ENCODE measurements around the gene SLC7A5. TPM values are rescaled to one million over a fixed set of nuclear protein-coding genes. Genes with fewer than 3 reads are reported as not detected.
"Not testable (repeated sequence)": the region's sequence is repeated elsewhere in the genome, so short reads cannot be mapped to it uniquely, and the experiment has no call there.

The SLC7A5 gene
- total RNA-seq, 2 donors from 2014 or later = 3.3 to 232 TPM

DNA sequence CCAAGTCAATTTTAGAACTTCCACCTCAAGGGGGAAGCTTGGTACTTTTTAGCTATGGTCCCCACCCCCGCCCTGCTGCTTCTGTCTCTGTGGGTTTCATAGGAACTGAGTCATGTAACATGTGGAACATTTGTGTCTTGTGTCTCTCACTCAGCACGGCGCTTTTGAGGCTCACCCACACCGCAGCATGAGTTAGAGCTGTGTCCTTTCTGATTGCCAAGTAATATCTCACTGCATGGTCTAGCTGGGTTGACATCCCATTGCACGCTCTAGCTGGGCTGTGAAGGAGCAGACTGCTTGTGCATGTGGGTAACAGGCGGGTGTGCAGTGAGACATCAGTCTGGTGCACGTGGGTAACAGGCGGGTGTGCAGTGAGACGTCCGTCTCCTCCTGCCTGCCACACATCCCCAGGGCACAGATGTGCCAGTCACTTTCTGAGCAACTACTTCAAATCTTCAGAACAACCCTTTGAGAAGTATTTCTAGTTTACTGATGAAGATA is 26.4 kb upstream of the SLC7A5 start:
- intact Hi-C loops (cut with DNase I) = no loop called here
- H3K27ac ChIP-seq = no peak overlapping the region
- no peak for DNase-seq (ENCODE audit: low spot score)

DNA sequence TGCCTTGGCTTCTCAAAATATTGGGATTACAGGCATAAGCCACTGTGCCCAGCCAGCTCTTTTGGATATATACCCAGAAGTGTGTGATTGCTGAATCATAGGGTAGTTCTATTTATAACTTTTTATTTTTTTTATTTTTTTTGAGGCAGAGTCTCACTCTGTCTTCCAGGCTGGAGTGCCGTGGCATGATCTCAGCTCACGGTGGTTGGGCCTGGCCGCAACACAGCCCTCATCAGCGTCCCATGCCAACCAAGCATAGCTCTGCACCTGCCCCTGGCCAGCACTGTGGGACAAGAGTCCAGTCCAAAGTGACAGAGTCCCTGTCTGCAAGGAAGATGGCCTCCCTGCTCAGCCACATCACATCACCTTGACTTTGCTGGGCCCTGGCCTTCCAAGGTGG is 24.7 kb upstream of the SLC7A5 start:
- H3K27me3 ChIP-seq (replicated peaks; ENCODE audit: insufficient read depth); H3K9me3 ChIP-seq; H3K27ac ChIP-seq; DNase-seq (ENCODE audit: low spot score); H3K4me3 ChIP-seq; H3K36me3 ChIP-seq; intact Hi-C loops (cut with DNase I); H3K4me1 ChIP-seq (replicated peaks): not testable (repeated sequence)
- WGBS = 49% methylated on average over 4 of the region's 4 CpGs

More for the DNA sequence above, 26.4 kb upstream of the SLC7A5 start:
- no peaks in the 10 kb centered on the region for H3K4me1 ChIP-seq (replicated peaks)
- TF ChIP-seq POLR2AphosphoS5 (IDR thresholded peaks at IDR 0.05) = no peak
- TF ChIP-seq POLR2A (IDR thresholded peaks at IDR 0.05) = no peak
- TF ChIP-seq, protein P1, sequence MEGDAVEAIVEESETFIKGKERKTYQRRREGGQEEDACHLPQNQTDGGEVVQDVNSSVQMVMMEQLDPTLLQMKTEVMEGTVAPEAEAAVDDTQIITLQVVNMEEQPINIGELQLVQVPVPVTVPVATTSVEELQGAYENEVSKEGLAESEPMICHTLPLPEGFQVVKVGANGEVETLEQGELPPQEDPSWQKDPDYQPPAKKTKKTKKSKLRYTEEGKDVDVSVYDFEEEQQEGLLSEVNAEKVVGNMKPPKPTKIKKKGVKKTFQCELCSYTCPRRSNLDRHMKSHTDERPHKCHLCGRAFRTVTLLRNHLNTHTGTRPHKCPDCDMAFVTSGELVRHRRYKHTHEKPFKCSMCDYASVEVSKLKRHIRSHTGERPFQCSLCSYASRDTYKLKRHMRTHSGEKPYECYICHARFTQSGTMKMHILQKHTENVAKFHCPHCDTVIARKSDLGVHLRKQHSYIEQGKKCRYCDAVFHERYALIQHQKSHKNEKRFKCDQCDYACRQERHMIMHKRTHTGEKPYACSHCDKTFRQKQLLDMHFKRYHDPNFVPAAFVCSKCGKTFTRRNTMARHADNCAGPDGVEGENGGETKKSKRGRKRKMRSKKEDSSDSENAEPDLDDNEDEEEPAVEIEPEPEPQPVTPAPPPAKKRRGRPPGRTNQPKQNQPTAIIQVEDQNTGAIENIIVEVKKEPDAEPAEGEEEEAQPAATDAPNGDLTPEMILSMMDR (IDR thresholded peaks at IDR 0.05) = no peak
- 88% methylated on average over 10 of the region's 10 CpGs for WGBS
- no peak overlapping the region for H3K4me3 ChIP-seq
- no peaks in the 10 kb centered on the region for H3K27me3 ChIP-seq (replicated peaks; ENCODE audit: insufficient read depth)
- H3K36me3 ChIP-seq = no peaks in the 10 kb centered on the region
- no peaks in the 10 kb centered on the region for H3K9me3 ChIP-seq

DNA sequence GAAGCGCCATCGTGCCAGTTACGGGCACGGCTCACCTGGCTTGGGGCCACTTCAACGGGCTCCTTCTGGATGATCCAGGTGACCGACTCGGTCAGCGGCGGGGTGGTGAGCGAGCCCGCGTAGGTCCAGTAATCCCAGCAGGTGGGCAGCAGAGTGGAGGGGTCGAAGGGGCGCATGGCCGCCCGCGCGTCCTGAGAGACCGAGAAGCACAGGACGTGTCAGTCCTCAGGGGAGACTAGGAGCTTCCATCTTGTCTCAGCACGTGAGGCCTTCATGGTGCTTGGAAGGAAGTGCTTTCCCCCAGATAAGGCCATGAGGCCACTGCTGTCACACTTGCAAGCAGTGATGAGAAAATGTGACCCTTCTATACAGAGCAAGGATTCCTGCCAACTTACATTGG is 22.5 kb upstream of the SLC7A5 start:
- intact Hi-C loops (cut with DNase I) = no loop called here

DNA sequence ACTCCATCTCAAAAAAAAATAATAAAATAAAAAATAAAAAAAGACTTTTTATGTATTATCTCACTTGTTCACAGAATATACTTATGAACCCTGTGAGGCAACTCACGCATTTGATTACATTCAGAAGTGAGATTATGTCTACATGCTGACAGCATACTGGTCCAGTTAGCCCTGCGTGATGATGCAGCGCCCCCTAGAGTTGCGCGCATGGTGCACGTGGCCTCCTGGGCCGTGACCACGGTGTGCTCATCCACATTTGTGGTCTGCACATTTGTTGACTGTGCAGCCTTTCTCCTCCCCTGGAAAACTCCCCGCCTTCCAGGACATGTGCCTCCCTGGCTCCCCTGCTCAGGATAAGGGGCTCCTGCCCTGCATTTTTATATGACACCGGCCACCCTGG is 20.5 kb upstream of the SLC7A5 start:
- H3K9me3 ChIP-seq; H3K4me3 ChIP-seq; DNase-seq (ENCODE audit: low spot score); H3K4me1 ChIP-seq (replicated peaks); H3K27ac ChIP-seq; H3K36me3 ChIP-seq; H3K27me3 ChIP-seq (replicated peaks; ENCODE audit: insufficient read depth); intact Hi-C loops (cut with DNase I): not testable (repeated sequence)
- 92% methylated on average over 10 of the region's 10 CpGs for WGBS

More for the DNA sequence above, 22.5 kb upstream of the SLC7A5 start:
- no peak for DNase-seq (ENCODE audit: low spot score)
- Histone ChIP-seq H3K36me3 (no peaks in the 10 kb centered on the region), H3K9me3 (no peaks in the 10 kb centered on the region), H3K27me3 (replicated peaks; ENCODE audit: insufficient read depth) (no peaks in the 10 kb centered on the region), H3K4me1 (replicated peaks) (no peaks in the 10 kb centered on the region), H3K4me3 (no peak overlapping the region), H3K27ac (no peak overlapping the region)
- TF ChIP-seq POLR2A (IDR thresholded peaks at IDR 0.05) (no peak), POLR2AphosphoS5 (IDR thresholded peaks at IDR 0.05) (no peak)
- TF ChIP-seq, protein P1 (IDR thresholded peaks at IDR 0.05) = no peak
- WGBS = 95% methylated on average over 21 of the region's 21 CpGs

DNA sequence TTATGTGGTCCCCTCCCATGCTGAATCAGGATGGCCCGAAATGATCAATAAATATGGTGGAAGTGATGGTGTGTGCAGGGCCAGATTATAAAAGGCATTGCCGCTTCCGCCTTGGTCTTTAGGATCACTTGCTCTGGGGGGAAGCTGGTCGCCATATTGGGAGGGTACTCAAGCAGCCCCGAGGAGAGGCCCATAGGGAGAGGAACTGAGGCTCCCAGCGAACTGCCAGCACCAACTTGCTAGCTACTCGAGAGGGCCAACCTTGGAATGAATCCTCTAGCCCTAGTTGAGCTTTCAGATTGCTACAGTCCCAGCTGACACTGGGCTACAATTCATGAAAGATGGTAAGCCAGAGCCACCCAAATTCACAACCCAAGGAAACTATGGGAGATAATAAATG is 19.0 kb upstream of the SLC7A5 start:
- DNase-seq (ENCODE audit: low spot score); H3K36me3 ChIP-seq; intact Hi-C loops (cut with DNase I); H3K27me3 ChIP-seq (replicated peaks; ENCODE audit: insufficient read depth); H3K9me3 ChIP-seq; H3K27ac ChIP-seq; H3K4me1 ChIP-seq (replicated peaks); H3K4me3 ChIP-seq: not testable (repeated sequence)
- 96% methylated on average over 7 of the region's 7 CpGs for WGBS

DNA sequence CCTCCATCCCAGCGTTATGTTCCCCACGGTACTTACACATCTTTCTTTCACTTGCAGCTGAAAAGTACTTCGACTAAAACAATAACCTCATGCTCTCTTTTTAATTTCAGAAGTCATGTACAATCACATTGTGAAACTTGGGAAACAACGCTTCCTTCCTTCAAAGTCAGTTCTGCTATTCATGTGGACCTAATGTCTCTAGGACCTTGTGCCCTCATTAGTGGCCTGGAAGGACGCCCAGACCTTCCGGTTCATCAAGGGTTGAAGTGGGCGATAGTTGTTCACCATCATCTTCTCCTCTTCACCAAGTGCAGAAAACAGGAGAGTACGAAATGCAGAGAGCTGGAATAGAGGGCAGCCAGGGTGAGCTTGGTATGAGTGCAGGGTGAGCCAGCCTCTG is 18.6 kb upstream of the SLC7A5 start:
- intact Hi-C loops (cut with DNase I); H3K27ac ChIP-seq; H3K4me1 ChIP-seq (replicated peaks); H3K4me3 ChIP-seq; H3K36me3 ChIP-seq; H3K9me3 ChIP-seq; H3K27me3 ChIP-seq (replicated peaks; ENCODE audit: insufficient read depth); DNase-seq (ENCODE audit: low spot score): not testable (repeated sequence)
- 88% methylated on average over 8 of the region's 8 CpGs for WGBS

DNA sequence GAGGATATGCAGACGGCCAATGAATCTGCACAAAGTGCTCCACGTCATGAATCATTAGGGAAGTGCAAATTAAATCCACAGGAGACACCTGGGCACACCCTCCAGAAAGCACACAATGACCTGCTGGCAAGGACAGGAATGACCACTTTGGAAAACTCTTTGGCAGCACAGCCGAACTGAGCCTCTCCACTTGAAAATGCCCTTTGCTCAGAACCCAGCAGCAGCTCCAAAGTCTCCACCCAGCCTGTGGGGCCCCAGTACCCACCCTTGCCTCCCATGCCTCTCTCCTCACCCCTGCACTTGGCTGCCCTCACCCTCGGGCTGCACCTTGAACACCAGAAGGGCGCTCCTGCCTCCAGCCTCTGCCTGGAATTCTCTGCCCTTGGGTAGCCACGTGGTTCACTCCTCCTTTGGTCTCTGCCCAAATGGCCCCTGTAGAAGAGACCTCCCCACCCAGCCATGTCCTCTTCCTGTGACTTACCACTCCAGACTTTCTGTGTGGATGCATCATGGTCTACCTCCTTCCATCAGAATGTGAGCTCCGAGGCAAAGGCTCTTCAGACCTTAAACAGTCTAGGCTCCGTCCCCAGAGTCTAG is 16.2 kb upstream of the SLC7A5 start:
- H3K36me3 ChIP-seq; H3K27ac ChIP-seq; DNase-seq (ENCODE audit: low spot score); H3K27me3 ChIP-seq (replicated peaks; ENCODE audit: insufficient read depth); H3K9me3 ChIP-seq; intact Hi-C loops (cut with DNase I); H3K4me1 ChIP-seq (replicated peaks); H3K4me3 ChIP-seq: not testable (repeated sequence)
- 56% methylated on average over 8 of the region's 8 CpGs for WGBS

All from prostate gland (tissue), 2 donors.